ENCODE results near the gene GINS1. TPM values are rescaled to one million over a fixed set of nuclear protein-coding genes. Genes with fewer than 3 reads are reported as not detected.

The GINS1 gene
- total and polyA plus RNA-seq, 2 of the 8 experiments (the other 6 are each of a cell fraction or from before 2014, with no cell fraction given) = 44.7 to 68.4 TPM

DNA sequence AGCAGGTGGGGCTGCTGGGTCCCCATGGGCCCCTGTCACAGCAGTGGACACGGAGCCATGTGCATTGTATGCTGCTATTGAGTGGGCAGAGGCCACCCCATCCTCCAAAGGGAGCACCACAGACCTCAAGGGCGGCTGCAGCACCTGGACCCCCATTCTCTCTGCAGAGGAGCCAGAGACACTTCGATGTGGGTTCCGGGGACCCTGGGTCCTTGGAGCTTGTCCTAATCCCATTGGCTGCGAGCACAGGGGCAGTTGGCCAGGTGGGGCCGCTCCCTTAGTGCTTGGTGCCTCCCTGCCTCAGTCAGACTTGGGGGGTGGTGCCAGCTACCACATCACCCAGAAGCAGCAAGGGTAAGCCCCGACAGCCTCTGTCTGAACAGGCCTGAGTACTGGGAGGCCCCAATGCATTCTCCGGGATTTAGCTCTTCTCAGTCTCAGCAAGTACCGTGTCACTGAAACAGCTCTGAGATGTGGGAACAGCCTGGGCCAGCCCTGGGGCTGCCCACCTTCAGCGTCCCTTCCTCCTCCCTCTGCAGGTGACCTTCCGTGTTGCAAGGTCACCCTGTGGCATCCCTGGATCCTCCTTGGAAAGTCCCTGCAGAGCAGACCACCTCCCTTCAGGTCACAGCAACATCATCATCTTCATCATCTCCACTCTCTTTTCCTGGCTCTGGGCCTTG is 73.9 kb downstream of the GINS1 start:
- Histone ChIP-seq H2BK120ac (replicated peaks; ENCODE audit: low read depth, low read length) (no peak overlapping the region), H4K91ac (replicated peaks; ENCODE audit: insufficient read length, low read length) (no peak overlapping the region), H2BK15ac (ENCODE audit: low read length) (no peak overlapping the region), H3K56ac (replicated peaks; ENCODE audit: insufficient read length, low read depth, low read length) (no peak overlapping the region), H3K36me3 (ENCODE audit: control insufficient read depth in 2 of 4, insufficient read depth in 4 of 4, low read length in 3 of 4) (peaks cover 0 to 23% (median 15%) of the 10 kb centered on the region in 4 experiments; a peak in 6 of 8 replicates), H2BK5ac (ENCODE audit: low read depth, low read length) (no peak overlapping the region), H3K9me3 (ENCODE audit: insufficient read depth in 2 of 2, low read depth in 1 of 2, low read length in 1 of 2) (no peaks in the 10 kb centered on the region), H2BK12ac (ENCODE audit: low read depth, low read length) (no peak overlapping the region), H2AK5ac (ENCODE audit: low read depth, low read length) (no peak overlapping the region), H2AFZ (ENCODE audit: low read length) (no peak overlapping the region), H3K79me2 (ENCODE audit: control insufficient read depth in 1 of 2, insufficient read depth in 2 of 2, low read length in 2 of 2) (no peaks in the 10 kb centered on the region), H4K8ac (ENCODE audit: extremely low read depth, insufficient read depth, low read length) (0 out of 2 replicates have a peak overlapping the region, but pooled peaks have one; percentile 16), H3K79me1 (ENCODE audit: low read depth, low read length) (no peaks in the 10 kb centered on the region), H3K4ac (replicated peaks; ENCODE audit: insufficient read length, low read depth, low read length) (no peak overlapping the region), H4K20me1 (replicated peaks in 1 of 2; ENCODE audit: control insufficient read depth in 1 of 2, insufficient read depth in 2 of 2, low read length in 2 of 2) (peaks cover 0 to 5% of the 10 kb centered on the region in 2 experiments), H2BK20ac (ENCODE audit: low read length) (no peak overlapping the region), H3K9ac (replicated peaks in 1 of 4; ENCODE audit: extremely low read depth in 1 of 4, low read depth in 3 of 4, low read length in 3 of 4) (no peak overlapping the region), H4K5ac (ENCODE audit: insufficient read length, low read depth, low read length) (no peak overlapping the region), H3K23me2 (ENCODE audit: low read depth, low read length) (no peaks in the 10 kb centered on the region), H3K23ac (ENCODE audit: insufficient read length) (no peak overlapping the region), H3K18ac (ENCODE audit: extremely low read depth, low read length) (no peak overlapping the region), H3K4me1 (replicated peaks in 1 of 4; ENCODE audit: control insufficient read depth in 3 of 4, insufficient read depth in 4 of 4, low read length in 3 of 4) (0 out of 7 replicates have a peak, but pooled peaks cover 0 to under 1% (median 0%) of the 10 kb centered on the region in 4 experiments), H3K4me2 (ENCODE audit: insufficient read depth in 1 of 2, low read depth in 2 of 2, low read length in 2 of 2) (no peak overlapping the region), H3K27ac (ENCODE audit: low read depth, low read length) (no peak overlapping the region), H3K4me3 (ENCODE audit: extremely low read depth in 1 of 4, insufficient read depth in 2 of 4, low read depth in 3 of 4, low read length in 4 of 4) (no peak overlapping the region), H3K27me3 (replicated peaks in 1 of 4; ENCODE audit: control insufficient read depth in 3 of 4, extremely low read depth in 1 of 4, insufficient read depth in 3 of 4, low read length in 3 of 4) (no peaks in the 10 kb centered on the region), H3K14ac (ENCODE audit: insufficient read length) (no peak overlapping the region)
- DNase-seq (ENCODE audit: low read depth in 1 of 2, low spot score in 2 of 2) = no peak
- no peak for FAIRE-seq
- CTCF ChIA-PET (ENCODE audit: partially characterized antibody) = interaction anchor here (0.6 to 5.0 kb wide), 14 partner anchors 9 to 244 kb away, joined by 3 to 25 read pairs (median 3); no protein-coding TSS in a partner anchor
- no peak for TF ChIP-seq RBBP5 (IDR thresholded peaks at IDR 0.05; ENCODE audit: borderline replicate concordance, low read depth, low read length)
- TF ChIP-seq CREB1 (IDR thresholded peaks at IDR 0.05) = no peak
- TF ChIP-seq CTCF (IDR thresholded peaks at IDR 0.05; ENCODE audit: control extremely low read depth in 1 of 3, insufficient read depth in 1 of 3, low read depth in 1 of 3, low read length in 3 of 3) = peak in 2 of 3 experiments; percentile 11 to 12; a peak in 2 of 4 replicates
- TF ChIP-seq JUN (IDR thresholded peaks at IDR 0.05; ENCODE audit: low read depth, low read length) = no peak
- WGBS, 2 experiments (ENCODE audit: extremely low coverage in 1 of 2, insufficient coverage in 1 of 2, insufficient read length in 1 of 2, insufficient replicate concordance in 2 of 2, low coverage in 1 of 2, low lambda C conversion rate in 2 of 2, missing lambda C conversion rate in 1 of 2) = 88% methylated on average over 11 of the region's 11 CpGs; no CpG with 5 or more reads in 1 of the 2 experiments
- POLR2A ChIA-PET (ENCODE audit: partially characterized antibody) = no interaction called here

Measured in H1 (cell line).